COR-L47 (cell line): ENCODE results near the gene GSE1.

Experiments
- DNase-seq: peaks from one replicate; lab custom pipeline; 2025; lab: John Stamatoyannopoulos, UW

GSE1 gene

DNA sequence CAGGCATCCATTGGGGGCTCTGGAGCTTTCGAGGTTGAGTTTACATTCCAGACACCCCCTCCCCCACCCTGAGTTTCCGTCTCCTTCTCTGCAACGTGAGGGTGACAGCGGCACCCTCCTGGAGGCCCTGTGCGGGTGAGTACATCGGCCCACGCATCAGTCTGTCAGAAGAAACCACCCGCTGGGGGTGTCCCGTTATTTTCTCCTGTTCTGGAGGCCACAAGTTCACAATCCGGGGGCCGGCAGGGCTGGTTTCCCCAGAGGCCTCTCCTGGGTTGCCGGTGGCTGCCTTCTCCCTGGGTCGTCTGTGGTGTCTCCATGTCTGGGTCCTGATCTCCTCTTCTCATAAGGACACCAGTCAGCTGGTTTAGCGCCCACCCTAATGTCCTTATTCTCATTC lies 35.7 kb downstream of the GSE1 start:
- no peak for DNase-seq

GRCh38 chr16:85649411-85650134 lies 36.5 kb downstream of the GSE1 start:
- DNase-seq, result peak; percentile 79

- DNase-seq, result no peak
These were observed 37.2 kb downstream of the GSE1 start for GRCh38 chr16:85650135-85650843.

GRCh38 chr16:85650844-85651628 lies 37.9 kb downstream of the GSE1 start:
- peak; percentile 26 for DNase-seq

DNA sequence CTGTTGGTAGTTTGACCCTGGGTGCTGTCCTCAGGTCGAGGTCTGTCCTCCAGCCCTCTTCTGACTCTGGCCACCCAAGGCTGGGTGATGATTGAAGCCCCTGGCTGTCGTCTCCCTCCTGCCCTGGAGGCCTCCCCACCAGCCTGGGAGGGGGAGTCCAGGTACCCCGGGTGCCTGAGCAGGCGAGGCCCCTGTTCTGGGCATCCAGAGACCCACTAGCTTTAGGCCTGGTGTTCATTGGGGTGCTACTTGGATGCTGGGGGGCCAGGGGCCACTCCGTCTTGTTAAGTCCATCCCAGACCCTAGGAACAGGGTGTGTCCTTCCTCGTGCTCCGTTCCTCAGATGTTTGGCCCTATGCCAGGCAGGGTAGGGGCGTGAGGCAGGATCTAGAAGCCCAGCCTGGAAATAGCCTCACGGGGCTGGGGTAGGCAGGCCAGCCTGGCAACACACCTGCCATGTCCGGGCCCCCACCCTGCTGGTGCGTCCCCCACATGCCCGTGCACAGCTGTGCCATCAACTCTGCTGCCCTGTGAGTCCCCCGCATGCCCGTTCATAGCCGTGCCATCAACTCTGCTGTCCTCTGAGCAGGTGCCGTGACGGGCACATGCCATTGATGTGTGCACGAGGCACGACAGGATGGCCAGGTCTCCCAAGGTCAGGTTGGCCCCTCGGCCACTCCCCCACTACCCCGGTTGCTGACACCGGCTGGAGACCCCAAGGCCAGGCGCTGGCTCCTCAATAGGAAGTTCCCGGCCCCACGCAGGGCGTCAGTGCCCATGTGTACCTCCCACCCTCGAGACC lies 38.7 kb downstream of the GSE1 start:
- DNase-seq, result peak; percentile 35

DNA sequence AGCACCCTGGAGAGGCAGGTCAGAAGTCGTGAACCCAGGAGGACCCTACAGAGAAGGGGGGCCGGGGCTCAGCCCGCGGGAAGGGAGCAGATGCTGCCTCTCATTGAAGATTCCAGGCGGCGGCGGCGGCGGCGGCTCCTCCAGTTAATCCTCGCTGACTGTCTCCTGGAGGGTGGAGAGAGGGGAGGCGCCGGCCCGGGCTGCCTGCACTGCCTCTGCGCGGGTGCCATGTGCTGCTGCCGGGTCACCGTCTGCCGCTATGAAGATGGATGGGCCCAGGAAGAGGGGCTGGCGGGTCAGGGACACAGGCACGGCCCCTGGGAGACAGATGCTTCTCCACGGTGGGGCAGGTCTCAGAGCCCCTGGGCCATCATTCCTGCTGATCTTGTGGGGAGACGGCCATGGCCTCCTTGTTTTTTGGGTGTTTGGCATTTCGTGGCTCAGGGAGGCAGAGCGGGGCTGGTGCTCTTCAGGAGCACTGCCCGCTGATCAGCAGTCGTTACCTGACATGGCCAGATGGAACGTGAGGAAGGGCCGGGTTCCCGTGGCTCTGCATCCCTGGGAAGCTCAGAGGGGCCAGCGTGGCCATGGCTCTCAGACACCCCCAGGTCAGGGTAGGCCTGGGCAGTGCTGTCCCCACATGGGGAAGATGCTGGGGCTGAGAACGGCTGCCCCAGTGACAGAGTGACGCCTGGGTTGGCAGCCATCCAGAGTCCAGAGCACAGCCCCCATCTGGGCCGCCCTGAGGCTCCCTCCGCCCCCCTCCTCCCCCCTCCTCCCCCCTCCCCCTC lies 39.5 kb downstream of the GSE1 start:
- DNase-seq, result peak; percentile 57

DNA sequence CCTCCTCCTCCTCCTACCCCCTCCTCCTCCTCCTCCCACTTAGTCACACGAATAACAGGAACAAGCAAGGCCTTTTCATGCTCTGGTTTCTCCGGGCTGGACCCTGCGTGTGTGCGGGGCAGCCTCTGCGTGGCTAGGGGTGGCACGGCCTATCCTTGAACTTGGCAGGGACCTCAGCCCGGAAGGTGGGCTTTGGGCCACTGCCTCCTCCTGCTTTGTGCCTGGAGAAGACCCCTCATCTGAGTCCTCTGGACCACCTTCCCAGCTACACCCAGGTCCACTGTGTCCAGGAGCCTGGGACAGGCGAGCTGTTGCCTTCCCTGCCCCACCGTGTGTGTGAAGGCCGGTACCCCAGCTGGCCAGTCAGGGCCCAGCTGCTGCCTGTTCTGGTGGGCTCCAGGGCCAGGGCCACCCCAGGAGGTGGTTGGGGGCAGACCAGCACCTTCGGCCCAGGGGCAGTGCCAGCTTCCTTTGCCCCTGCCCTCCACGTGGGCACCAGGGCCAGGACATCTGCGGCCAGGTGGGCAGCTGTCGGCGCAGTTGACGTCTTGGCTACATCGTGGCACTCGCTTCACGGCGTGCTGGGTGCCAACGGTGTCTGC lies 40.3 kb downstream of the GSE1 start:
- no peak for DNase-seq

DNA sequence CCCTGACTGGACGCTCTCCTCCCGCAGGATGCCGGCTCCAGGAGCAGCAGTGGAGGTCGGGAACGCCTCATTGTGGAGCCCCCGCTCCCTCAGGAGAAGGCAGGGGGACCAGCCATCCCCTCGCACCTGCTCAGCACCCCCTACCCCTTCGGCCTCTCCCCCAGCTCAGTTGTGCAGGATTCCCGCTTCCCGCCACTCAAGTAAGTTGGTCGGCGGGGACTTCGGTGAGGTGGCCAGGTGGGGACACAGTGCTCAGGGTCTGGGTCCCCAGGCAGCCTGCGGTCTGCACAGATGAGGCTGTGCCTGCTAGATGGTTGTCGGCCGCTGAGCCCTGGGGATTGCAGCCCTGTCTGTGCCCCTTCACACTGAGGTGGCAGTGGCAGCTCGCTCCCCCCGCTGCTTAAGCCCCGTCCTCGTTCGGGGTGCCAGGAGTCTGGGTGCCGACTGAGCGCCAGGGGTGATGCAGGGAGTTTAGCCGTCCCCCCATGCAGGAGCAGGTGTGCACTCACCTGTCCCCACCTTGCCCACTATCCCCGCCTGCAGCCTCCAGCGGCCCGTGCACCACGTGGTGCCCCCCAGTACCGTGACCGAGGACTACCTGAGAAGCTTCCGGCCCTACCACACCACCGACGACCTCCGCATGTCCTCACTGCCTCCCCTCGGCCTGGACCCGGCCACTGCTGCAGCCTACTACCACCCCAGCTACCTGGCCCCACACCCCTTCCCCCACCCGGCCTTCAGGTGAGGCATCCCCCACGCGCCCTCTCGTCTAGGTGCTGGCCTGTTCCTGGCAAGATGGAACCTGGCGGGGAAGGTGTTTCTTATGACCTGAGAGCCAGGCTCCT lies 41.4 kb downstream of the GSE1 start:
- no peak for DNase-seq

GRCh38 chr16:85655216-85656129 lies 42.4 kb downstream of the GSE1 start:
- no peak for DNase-seq

- no peak for DNase-seq
These were observed 43.5 kb downstream of the GSE1 start for GRCh38 chr16:85656351-85657266.

DNA sequence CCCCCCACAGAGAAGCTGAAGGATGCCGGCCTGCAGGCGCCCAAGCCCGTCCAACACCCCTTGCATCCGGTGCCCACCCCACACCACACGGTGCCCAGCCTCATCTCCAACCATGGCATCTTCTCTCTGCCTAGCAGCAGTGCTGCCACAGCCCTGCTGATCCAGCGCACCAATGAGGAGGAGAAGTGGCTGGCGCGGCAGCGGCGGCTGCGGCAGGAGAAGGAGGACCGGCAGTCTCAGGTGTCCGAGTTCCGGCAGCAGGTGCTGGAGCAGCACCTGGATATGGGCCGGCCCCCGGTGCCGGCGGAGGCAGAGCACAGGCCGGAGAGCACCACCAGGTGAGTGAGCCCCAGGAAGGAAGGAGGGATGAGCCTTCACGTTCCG lies 44.1 kb downstream of the GSE1 start:
- DNase-seq, result no peak

GRCh38 chr16:85657996-85658395 lies 44.9 kb downstream of the GSE1 start:
- no peak for DNase-seq

DNA sequence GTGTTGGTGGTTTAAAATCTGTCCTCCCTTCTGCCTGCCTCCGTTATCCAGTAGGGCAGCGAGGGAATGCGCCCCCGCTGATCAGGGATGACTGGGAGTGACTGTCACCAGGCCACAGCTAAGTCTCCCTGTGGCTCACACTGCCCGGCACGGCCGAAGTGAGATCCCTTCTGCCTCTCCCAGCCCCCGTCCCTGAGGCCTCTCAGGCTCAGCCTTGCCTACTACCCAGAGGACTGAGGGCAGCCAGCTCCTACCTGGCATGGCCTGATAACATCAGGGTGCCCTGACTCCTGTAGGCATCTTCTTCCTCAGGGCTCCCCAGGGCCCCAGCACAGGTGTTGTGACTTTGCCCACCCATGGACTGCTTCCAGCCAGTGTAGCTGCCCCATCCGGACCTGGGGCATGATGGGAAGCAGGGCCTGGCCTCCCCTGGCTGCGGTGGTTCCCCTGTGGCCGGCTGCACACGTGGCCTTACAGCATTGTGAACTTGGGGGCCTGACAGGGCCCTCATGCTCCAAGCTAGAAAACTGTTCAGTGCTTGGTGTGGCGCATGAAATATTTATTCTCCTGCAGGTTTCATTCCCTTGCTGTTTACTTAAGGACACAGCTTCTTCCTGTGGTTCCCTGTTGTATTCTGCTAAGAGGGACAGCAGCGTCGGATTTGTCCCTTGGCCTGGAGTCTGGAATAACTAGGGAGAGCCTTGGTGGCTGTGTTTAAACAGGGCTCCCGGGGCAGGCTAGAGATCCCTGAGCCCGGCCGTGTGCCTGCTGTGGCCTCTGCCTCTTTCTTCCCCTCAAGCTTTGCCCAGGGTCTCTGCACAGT lies 45.6 kb downstream of the GSE1 start:
- no peak for DNase-seq

DNA sequence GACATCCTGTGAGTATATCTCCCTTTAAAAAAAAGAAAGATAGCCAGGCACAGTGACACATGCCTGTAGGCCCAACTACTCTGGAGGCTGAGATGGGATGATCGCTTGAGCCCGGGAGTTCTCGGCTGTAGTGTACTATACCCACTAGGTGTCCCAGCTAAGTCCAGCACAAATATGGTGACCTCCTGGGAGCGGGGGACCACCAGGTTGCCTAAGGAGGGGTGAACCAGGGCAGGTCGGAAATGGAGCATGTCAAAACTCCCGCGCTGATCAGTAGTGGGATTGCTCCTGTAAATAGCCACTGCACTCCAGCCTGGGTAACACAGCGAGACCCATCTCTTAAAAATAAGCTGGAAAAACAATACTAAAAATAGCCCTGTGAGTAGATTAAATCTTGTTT lies 46.2 kb downstream of the GSE1 start:
- no peak for DNase-seq

DNA sequence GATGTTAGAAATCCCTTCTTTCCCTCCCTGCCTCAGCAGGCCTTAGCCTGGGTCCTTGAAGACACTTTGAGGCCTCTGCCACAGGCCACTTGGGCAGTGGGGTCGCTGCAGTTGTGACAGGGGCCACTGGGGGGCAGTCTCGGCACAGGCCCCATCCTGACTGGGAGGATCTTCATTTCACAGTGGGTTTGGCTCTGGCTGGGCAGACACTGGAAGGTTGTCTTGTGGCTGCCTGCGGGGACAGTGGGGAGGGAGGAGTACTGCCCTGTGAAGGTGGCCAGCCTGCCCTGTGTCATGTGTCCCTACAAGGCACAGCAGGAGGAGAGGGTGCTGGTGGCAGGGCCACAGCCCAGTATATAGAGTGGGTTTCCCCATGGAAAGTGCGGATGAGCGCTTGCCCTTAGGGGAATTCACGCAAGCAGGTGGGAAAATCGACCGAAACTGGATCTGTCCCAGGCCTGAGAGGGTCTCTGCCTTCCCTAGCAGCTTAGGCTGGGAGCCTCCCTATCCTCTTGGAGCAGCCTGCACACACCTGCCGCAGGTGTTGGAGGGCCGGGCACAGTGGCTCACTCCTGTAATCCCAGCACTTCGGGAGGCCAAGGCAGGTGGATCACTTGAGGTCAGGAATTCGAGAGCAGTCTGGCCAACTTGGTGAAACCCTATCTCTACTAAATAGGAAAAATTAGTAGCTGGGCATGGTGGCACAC lies 46.8 kb downstream of the GSE1 start:
- DNase-seq, result peak; percentile 51
